ENCODE data around the gene UGT2A3. TPM values are rescaled to one million over a fixed set of nuclear protein-coding genes. Genes with fewer than 3 reads are reported as not detected.

The UGT2A3 gene
- total and polyA plus RNA-seq, 2 of the 8 experiments (the other 6 are each of a cell fraction or from before 2014, with no cell fraction given): not detected

- TF ChIP-seq ATF3 (IDR thresholded peaks at IDR 0.05; ENCODE audit: insufficient read depth, low read depth, low read length): no peak
- no peak for TF ChIP-seq MAFK (IDR thresholded peaks at IDR 0.05; ENCODE audit: low read depth, low read length)
Observed at GRCh38 chr4:68891678-68892077, 59.9 kb downstream of the UGT2A3 start (continued).
